OCI-LY7 (cell line): ENCODE data around the gene SMARCD1.

Experiments
- EZH2phosphoT487 ChIP-seq: fragments of 200-600 bp; sonication (generic); IDR thresholded peaks from 2 replicates; pipeline ENCODE4 v1.6.1; 2018; ENCODE audit warnings: low read depth, borderline replicate concordance, mild to moderate bottlenecking, mixed run types, antibody characterized with exemption, low read length, moderate library complexity, mixed read lengths
- TF ChIP-seq, protein P1 (sequence below): fragments of 200-600 bp; sonication (generic); conservative IDR thresholded peaks from 2 replicates; pipeline ENCODE4 v1.5.1; 2014; ENCODE audit warnings: mild to moderate bottlenecking, antibody characterized with exemption, low read length, moderate library complexity, mixed read lengths

- TF ChIP-seq, protein P1, sequence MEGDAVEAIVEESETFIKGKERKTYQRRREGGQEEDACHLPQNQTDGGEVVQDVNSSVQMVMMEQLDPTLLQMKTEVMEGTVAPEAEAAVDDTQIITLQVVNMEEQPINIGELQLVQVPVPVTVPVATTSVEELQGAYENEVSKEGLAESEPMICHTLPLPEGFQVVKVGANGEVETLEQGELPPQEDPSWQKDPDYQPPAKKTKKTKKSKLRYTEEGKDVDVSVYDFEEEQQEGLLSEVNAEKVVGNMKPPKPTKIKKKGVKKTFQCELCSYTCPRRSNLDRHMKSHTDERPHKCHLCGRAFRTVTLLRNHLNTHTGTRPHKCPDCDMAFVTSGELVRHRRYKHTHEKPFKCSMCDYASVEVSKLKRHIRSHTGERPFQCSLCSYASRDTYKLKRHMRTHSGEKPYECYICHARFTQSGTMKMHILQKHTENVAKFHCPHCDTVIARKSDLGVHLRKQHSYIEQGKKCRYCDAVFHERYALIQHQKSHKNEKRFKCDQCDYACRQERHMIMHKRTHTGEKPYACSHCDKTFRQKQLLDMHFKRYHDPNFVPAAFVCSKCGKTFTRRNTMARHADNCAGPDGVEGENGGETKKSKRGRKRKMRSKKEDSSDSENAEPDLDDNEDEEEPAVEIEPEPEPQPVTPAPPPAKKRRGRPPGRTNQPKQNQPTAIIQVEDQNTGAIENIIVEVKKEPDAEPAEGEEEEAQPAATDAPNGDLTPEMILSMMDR: no peak
- no peak for TF ChIP-seq EZH2phosphoT487
Observed at GRCh38 chr12:50149311-50149710, 64.2 kb downstream of the SMARCD1 start.
